Medulla oblongata (tissue), 1 donor: ENCODE data around the gene SH3RF3.

Experiments
- DNase-seq: peaks from one replicate; pipeline ENCODE4 v3.0.0-alpha.2; 2015; ENCODE audit errors: extremely low spot score

The SH3RF3 gene

DNA sequence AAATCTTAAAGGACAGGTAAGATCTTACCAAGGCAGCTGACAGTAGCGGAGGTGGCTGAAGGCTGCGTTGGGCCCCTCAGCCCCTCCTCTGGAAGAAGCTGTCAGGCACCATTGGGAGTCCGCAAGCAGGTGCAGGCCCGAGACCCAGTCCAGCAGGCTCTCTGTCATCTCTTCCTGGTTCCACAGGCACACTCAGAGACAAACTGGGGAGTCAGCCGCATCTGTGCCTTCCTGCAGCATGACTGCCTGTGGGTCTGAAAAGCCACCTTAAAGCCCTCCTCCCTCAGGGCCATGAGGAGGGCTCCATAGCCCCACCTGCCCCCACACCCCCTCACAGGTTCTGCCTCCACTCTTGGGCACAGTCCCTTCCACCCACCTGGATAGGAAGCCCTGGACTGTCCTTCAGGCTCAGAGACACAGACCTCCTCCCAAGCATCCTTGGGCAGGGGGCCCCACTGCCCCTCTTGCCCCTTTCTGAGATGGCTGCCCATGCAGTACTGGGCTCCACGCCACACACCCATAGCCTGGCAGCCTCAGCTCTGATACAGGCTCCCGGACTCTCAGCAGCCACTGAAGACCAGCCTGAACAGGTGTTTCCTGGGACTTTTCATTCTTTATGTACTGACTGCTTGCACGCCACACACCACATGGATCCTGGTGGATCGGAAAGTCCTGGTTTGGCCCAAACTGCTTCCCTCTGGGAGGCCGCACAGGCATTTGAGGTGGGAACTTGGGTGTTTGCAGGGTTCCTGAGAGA, 245.0 kb downstream of the SH3RF3 start:
- DNase-seq: no peak

DNA sequence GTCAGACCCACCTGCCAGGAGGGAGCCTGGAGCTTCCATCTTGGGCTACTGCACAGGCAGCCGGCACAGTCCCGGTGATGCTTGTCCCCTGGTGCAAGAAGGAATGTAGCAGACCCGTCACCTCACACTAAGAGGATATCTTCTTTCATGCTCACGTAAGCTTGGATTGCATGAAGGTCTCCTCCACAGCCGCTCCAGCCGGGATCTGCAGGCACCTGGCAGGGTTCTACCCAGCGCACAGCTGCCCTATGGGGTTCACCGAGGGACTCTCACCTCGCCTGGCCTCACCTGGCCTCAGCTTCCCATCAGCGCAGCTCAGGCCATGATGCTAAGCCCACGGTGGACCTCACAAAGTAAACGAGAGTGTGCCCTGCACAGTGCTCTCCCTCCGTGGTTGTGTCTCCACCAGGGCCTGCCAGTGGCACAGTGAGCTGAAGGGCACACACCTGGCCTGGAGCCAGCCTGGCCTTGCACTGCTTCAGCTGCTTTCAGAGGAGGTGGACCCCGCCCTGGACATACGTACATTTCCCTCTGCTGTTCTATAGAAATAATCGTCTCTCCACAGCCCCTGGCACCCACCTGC, 245.6 kb downstream of the SH3RF3 start:
- no peak for DNase-seq

DNA sequence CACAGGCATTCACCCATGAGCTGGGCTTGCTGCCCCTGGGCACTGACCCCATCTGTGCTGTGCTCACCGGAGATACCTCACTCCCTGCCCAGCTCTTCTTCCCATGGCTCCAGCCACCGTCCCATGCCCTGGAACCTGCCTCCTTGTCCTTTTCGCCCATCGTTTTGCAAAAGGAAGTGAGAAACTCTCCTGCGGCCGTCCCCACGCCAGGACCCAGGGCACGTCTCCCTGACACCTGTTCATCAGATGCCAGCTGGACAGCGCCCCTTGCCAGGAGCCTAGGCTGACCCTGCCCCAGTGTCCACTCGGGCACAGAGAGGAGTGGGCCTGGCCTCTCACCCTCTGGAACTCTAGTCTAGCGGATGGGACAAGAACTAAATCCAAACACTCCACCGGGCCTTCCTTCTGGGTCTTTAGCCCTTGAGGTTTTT, 246.1 kb downstream of the SH3RF3 start:
- no peak for DNase-seq

DNA sequence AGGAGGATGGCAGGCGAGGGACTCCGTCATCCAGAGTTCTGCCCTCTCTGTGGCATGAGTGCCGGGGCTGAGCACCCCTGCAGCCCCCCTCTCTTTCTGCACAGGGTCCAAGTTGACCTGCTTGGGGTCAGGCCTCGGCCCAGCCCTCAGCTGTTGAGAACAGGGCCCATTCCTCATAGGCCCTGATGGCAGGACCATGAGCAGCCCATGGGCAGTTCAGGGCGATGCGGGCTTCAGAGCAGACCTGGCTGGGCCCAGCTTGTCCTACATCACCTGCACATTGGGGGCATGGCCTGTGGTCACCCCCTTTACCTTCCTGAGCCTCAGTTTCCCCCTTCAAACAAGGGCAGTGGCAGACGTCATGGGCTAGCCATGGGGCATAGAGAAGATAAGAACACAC, 246.7 kb downstream of the SH3RF3 start:
- DNase-seq: no peak

DNA sequence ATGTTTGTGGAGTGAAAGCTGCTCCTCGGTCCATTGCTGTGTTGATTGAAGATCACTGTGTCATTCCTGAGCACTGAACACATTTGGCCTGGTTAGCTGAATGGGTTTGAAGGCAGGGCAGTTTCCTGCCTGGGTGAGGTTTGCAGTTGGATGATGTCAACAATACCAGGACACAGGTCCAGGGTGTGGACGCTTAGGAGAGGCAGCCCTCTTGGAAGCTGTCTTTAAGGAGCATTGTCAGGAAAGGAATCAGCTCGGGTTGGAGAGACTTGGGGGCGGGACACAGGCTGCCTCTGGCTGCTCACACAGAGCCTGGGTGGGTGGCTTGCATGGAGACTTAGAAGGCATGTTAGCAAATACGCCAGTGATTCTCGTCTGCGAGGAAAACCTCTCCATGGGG, 247.1 kb downstream of the SH3RF3 start:
- DNase-seq: no peak

DNA sequence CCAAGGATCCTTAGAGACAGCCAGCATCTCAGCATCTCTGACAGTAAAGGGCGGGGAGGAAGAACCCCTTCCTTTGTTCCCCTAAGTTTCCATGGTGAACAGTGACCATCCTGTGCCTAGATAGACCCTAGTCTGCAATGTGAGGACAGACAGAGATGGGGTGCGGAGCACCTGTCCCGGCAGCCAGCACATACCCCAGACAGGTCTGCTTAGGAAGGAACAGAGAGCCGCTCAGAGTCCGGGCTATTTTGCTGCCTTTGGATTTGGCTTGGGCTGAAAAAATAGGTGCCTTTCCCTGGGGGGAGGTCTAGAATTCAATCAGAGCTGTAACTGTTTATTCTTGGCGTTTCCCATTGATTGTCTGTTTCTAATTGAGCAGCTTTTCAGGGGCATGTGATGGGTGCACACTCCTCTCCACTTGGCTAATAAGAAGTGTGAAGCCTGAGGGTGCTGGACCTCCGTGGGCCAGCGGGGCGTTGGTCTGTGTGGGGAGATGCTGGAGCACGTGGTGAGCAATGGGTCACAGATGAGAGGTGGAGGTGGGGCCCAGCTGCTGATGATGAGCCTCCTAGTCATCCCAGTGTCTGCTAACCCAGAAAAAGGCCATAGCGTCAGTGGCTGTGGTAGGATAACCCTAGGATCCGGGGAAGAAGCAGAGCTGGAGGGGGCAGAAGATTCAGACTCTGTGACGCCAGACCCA, 247.9 kb downstream of the SH3RF3 start:
- no peak for DNase-seq

DNA sequence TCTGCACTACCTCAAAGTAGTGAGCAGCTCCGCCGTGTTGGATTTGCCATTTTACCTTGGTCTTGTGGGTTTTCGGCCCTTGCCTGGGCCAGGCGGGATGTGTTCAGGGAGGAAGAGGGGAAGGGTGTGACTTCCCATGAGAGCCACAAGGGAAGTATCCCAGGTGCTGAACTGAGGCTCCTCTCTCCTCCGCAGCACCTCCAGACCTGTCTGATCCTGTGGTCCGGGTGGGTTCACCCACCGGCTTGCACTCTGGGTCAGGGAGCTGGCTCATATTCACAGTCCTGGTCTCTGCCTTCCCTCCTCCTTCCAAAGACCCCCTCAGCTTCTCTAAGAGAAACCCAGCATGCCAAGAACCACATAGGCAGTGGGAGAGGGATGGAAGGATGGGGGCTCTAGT, 249.0 kb downstream of the SH3RF3 start:
- DNase-seq: no peak

DNA sequence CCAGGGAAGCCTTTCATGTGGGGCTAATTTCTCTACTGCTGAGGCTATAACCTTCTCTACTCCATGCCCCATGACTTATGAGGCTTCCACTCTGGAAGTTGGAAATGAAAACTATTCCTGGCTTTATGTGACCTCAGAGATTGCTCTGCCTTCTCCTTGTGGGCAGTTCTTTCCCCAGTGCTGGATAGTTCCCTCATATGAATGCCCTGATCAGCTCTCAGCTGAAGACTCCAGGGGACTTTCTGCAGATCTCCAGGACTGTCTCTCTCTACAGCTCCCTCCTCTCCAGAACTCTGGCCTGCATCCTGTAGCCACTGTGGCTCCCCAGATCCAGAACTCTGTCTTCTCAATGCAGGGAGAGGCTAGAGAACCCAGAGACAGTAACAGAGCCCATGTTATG, 249.7 kb downstream of the SH3RF3 start:
- no peak for DNase-seq

DNA sequence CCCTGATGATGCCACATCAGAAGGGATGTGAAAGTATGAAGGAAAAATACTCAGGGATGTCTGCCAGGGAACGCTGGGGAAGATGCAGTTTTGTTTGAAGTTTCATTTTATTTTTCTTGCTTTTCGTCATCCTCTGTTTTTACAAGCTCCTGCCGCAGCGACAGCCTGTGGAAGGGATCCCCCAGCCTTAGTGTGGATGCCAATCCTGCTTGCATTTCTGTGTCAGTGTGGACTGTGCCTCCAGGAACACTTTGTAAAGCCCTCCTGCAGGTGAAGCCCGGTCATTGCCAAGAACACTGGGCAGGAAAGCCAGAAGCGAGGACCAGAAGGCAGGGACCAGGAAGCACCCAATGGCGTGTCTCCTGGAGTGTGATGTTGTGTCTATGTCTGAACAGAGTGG, 250.5 kb downstream of the SH3RF3 start:
- DNase-seq: no peak

DNA sequence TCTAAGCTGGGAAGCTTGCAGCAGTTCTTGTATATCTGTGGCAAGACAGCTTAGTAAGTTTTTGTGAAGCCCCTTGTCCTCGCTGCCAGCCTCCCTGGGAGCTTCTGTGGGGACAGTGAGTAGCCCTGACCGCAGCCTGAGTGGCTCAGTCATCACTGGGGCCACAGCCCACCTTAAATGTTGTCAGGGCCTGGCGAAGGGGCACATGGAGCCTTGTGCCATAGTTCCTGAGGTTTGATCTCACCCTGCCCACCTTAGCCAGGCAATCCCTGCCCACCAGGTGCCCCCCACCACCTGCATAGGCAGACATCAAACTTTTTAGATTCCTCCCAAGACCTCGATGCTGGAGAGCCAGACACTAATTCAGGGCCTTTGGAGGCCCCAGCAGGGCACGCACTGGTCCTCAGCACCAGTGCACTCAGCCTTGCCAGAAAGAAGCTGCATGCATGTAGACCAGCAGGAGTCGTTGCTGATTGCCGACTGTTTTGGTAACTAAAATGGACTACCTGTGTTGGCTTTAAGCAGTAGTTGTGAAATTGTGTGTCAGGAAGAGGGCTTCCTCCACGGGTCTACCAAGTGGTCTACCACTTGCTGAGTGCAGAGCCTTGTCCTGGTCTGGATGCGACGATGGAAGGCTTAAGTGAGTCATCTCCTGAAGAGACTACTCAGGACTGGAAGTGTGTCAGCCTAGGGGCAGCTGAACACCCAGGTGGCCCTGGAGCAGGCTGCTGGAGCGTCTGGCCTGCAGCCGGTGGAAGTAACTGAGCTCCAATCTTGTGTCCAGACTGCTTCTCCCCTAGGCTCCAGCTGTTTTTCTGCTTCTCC, 251.7 kb downstream of the SH3RF3 start:
- no peak for DNase-seq

DNA sequence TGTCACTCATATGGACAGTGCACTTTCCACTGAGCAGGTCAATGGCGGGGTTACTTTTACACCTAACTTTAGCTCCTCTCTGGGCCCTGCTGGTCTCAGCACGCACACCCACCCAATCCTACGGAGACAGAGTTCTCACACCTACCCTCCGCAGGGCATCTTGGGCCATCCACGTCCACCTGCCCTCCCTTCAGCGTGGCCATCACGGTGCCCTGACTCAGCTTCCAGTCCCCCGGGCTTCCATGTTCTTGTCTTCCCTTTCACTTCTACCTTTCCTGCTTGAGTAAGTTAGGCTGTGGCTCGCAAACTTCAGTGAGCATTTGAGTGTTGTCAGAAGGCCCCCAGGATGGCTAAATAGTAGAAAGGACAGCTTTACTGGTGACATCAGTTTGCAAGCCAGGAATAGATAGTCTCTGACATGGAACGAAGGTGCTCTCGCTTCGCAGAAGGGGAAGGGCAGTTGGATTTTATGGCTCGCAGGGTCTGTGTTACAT, 252.4 kb downstream of the SH3RF3 start:
- no peak for DNase-seq

DNA sequence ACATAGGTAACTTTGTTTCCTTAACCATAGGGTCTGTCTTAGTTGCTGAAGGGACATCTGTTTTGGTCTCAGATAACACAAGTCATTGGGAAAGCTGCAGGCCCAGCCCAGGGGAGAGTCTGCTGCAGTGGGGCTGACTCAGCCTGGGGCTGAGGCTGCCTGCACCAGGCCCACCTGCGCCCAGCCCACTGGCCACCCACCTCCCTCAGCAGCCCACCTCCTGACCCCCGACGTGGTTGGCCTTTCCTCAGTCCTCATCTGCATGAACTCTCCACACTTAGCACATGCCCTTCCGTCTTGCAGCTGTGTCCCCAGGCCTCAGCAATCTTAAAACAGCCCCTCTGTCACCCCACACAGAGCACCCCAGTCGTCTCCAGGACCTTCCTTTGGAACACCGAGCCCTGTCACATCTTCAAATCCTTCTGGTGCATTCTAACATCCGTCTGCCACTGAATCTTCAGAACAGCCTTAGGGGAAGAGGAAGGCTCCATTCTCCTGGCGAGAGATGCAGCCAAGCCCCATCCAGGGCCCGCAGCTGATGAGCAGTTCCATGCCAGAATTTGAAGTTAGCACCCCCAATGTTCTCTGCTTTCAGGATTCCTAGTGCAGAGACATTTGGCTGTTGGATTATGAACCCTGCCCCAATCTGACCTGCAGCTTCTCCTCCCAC, 253.4 kb downstream of the SH3RF3 start:
- no peak for DNase-seq

DNA sequence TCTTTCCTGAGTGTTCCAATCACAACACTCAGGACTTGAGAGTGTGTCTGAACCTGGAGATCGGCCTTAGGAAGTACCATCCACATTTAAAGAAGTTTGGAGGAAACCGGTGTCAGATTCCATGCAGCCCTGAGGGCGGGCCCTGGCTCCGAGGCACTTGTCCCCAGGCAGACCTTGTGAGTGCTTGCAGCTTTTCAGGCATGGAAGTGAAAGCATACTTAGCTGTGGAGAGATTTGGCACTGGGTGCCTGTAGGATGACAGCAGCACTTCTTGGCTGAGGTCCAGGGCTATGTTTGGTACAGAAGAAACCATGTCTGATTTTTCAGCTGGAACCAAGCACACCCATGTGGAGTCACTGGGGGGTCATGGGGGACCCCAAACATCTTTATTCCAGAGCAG, 253.9 kb downstream of the SH3RF3 start:
- DNase-seq: peak; percentile 53

DNA sequence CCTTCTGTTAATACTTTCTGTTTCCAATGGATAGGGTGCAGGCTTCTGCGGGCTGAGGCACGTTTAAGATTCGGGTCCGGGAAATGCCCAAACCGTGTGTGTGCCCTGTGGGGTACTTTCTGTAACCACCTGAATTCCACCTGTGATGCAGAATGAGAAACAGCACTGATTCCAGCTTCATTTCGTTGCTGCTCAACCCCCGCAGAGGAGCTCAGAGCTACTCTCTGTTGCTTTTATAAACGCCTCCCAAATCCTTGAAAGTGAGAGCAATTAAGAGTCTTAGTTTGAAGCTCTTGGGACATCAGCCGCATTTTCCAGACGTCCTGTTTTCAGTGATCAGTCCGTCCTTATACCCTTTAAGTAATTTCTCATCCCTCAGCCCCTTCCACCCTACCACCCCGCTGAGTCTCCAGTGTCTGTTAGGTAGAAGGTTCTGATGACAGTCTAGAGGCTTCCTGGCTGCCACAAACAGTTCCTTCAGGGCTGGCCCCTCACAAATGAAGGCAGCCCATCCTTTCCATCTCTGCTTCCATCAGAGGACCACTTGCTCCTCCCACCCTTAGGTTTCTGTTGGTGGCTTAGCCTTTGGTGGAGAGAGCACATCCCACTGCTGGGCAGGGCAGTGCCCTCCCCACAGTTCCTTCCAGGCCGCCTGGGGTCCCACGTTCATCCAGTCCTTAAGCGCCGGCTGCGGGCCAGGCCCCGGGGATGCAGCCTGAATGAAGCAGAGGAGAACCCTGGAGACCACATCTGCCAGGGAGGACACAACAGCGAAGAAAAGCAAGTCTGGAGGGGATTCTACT, 254.7 kb downstream of the SH3RF3 start:
- DNase-seq: no peak

DNA sequence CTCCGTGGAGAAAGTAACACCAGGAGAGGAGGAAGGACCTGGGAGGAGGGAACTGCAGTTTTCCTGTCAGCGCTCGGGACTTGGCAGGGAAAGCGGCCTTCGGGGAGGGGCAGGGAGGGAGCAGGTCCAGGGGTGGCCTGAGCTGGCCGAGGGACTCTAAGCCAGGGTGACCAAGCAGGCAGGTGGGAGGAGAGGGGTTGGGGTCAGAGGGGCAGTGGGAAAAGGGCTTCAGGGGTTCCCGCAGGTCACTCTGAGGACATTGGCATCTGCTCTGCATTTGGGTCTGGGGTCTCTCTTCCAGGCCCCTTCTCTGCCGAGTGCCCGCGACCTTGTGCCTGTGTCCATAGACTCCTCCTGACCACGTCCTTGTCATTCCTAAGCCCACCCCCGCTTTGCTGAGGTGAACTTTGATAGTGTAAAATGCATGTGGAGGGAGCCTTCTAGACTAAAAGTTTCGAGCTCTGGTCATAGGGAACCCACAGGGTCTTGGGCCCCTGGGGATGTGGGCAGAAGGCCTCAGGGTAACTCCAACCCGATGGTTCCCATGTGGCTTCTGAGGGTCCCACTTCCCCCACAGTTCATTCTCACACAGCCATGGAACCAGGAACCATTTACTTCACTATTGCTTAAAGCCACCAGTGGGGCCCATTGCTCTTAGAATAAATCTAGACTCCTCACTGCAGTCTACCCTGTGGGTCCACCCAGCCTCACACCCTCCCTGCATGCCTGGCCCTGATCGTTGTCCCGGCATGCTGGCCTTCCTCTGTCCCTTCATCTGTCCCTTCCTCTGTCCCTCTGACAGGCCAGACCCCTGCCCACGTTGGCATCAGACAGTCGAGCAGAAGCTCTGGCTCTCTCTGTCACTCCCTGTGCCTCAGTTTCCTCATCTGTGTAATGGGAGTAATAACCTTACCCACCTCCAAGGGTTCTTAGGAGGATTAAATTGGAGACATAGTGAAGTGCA, 255.6 kb downstream of the SH3RF3 start:
- DNase-seq: no peak

DNA sequence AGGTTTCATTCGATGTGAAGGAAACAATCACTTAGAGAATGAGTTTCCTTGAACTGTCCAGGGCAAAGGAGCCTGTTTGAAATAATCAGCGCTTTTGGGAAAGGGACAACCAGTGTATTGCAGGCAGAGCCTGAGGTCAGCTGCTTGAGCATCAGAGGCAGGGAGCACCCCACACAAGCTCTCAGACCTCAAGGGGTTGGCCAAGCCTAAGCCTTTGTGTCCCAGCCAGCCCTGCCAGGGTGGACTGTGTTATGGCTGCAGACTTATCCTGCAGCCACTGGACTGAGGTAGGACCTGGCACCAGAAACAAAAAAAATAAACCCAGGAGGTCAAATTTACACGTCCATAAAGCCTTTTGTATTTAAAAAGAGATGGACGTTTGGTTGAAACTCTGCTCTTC, 256.5 kb downstream of the SH3RF3 start:
- no peak for DNase-seq

DNA sequence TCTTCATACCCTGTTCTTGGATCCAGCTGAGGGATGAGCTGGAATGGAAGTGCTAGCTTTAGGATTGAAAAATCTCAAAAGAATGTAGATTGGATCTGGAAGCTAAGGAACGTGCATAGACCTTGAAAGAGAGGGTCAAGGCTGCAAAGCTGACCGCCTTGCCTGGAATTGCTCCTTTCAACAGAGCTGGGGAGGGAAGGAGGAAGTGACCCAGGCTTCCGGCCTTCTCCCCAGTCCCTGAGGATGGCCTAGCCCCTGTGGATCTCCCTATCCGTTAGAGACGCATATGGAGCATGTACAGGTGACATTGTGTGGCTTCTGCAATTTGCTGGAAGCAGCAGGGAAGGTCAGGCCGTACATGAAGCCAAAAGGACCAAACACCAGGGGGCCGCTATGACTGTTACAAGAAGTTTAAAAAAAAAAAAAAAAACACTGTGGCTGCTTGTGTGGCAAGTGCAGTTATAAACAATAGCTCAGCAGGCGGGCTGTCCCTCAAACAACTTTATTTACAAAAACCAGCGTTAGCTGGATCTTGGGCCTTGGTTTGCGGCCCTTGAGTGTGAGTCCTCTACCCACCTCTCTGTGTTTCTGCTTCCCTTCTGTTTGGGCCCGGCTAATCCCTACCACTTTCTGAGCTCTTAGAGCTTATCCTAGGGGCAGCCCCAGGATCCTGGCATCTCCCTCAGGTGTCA, 257.1 kb downstream of the SH3RF3 start:
- DNase-seq: no peak

DNA sequence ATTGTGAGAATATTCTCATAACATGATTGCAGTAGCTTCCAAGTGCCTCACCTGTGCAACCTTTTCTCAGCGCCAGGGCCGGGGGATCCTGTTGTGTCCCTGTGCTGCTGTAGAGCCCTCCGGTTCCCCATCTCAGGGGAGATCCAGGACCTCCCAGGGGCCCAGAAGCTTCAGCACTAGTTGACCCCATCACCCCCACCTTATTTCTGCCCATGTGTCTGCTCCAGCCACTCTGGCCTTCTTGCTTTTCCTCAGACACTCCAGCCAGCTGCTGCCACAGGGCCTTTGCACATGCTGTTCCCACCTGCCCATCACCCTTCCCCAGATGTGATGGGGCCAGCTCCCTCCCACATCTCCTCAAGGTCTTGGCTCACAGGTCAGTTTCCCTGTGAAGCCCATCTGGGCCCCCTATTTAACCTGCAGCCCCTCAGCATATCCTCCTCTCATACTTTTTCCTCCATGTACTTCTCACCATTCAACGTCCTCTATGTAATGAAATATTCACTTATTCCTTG, 258.3 kb downstream of the SH3RF3 start:
- DNase-seq: no peak
